ENCODE results near the gene SCYGR4.
"Not testable (repeated sequence)": the region's sequence is repeated elsewhere in the genome, so short reads cannot be mapped to it uniquely, and the experiment has no call there.

The SCYGR4 gene

GRCh38 chr2:227614740-227615139 lies 2.6 kb upstream of the SCYGR4 start, which contains the start of gene SCYGR3:
Gene SCYGR3, minus strand, starts transcription at chr2:227614840. Its CDS starts 0 bp downstream, at chr2:227614840.
- DNase-seq = no peak

- no peak for DNase-seq
Observed at GRCh38 chr2:227615181-227615580, 2.1 kb upstream of the SCYGR4 start.

GRCh38 chr2:227615906-227616305 lies 1.4 kb upstream of the SCYGR4 start:
- DNase-seq = no peak

- no peak for DNase-seq
Observed at GRCh38 chr2:227616631-227617030, 667 bp upstream of the SCYGR4 start.

GRCh38 chr2:227623226-227623625 lies 5.9 kb downstream of the SCYGR4 start:
- DNase-seq = no peak

GRCh38 chr2:227625420-227625819 lies 8.1 kb downstream of the SCYGR4 start:
- DNase-seq = no peak

- DNase-seq = no peak
Observed at GRCh38 chr2:227626580-227627151, 9.4 kb downstream of the SCYGR4 start.

GRCh38 chr2:227627769-227628168 lies 10.5 kb downstream of the SCYGR4 start:
- DNase-seq = no peak

- DNase-seq = no peak
Observed at GRCh38 chr2:227629435-227629834, 12.1 kb downstream of the SCYGR4 start.

- no peak for DNase-seq
Observed at GRCh38 chr2:227630322-227630721, 13.0 kb downstream of the SCYGR4 start.

GRCh38 chr2:227632827-227633226 lies 15.5 kb downstream of the SCYGR4 start:
- DNase-seq = no peak

GRCh38 chr2:227634201-227634600 lies 16.9 kb downstream of the SCYGR4 start:
- no peak for DNase-seq

GRCh38 chr2:227642656-227643055 lies 25.4 kb downstream of the SCYGR4 start:
- no peak for DNase-seq

- DNase-seq = no peak
Observed at GRCh38 chr2:227643990-227644551, 26.8 kb downstream of the SCYGR4 start.

- DNase-seq = no peak
Observed at GRCh38 chr2:227653419-227653818, 36.1 kb downstream of the SCYGR4 start.

GRCh38 chr2:227654426-227654825 lies 37.1 kb downstream of the SCYGR4 start:
- no peak for DNase-seq

GRCh38 chr2:227655454-227655853 lies 38.2 kb downstream of the SCYGR4 start:
- no peak for DNase-seq

GRCh38 chr2:227657199-227657845 lies 40.0 kb downstream of the SCYGR4 start:
- no peak for DNase-seq

GRCh38 chr2:227661025-227661649 lies 43.8 kb downstream of the SCYGR4 start:
- no peak for DNase-seq

GRCh38 chr2:227661827-227662226 lies 44.5 kb downstream of the SCYGR4 start:
- no peak for DNase-seq

GRCh38 chr2:227665189-227665940 lies 48.1 kb downstream of the SCYGR4 start:
- no peak for DNase-seq

- DNase-seq = not testable (repeated sequence)
Observed at GRCh38 chr2:227666631-227667170, 49.4 kb downstream of the SCYGR4 start, which contains the start of gene SCYGR5. Gene SCYGR5, plus strand, starts transcription at chr2:227666804. Its CDS starts 0 bp downstream, at chr2:227666804.

All from stimulated activated CD4-positive, alpha-beta T cell treated with anti-CD3 and anti-CD28 coated beads, Interleukin-4, amount 100 ng/mL, for 4 hours (primary cell).